Measurements from ENCODE around the gene VWC2. TPM values are rescaled to one million over a fixed set of nuclear protein-coding genes. Genes with fewer than 3 reads are reported as not detected.

VWC2 gene
- total RNA-seq (not detected), polyA plus RNA-seq (not detected)

DNA sequence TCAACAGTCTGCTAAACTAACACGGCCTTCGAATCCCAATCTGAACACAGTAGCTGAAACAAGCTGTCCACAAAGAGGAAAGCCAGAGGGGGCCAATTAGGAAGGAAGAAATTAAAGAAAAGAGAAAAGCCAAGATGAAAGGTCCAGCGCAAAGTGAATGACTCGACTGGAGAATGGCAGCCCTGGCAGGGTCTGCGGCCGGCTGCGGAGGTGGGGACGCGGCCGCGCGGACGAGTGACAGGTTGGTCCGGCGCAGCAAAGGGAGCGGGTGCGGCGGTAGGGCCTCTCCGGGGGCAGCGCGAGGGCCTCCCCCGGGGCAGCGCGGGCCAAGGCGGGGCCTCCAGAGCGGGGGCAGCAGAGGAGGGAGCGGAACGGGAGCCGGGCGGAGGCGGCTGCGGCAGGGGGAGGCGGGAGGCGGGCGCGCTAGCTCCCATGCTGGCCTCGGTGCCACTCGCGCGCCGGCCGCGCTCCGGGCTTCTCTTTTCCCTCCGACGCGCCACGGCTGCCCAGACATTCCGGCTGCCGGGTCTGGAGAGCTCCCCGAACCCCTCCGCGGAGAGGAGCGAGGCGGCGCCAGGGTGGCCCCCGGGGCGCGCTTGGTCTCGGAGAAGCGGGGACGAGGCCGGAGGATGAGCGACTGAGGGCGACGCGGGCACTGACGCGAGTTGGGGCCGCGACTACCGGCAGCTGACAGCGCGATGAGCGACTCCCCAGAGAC lies at the start of gene VWC2:
TSS of gene VWC2 (plus strand) at position 421 of the 718 bp plus-strand sequence. CDS start 1,798 bp downstream, outside the sequence.
- peaks cover 4 to 6% (median 6%) of the 10 kb centered on the region in 3 donors for H3K4me1 Mint-ChIP-seq
- ChIA-PET CTCF (no interaction called here), POLR2A (no interaction called here)
- peak within 1 kb of the TSS in 1 of 8 donors; percentile 29 for H3K27ac Mint-ChIP-seq
- Histone ChIP-seq H3K4me3 (ENCODE audit: low read length) (no peak within 1 kb of the TSS), H3K27me3 (ENCODE audit: insufficient read depth, low read length, poor library complexity, severe bottlenecking) (no peaks in the 10 kb centered on the region), H3K36me3 (ENCODE audit: insufficient read depth, low read length) (no peaks in the 10 kb centered on the region), H3K9me3 (ENCODE audit: low read length) (no peaks in the 10 kb centered on the region), H3K27ac (ENCODE audit: low read depth, low read length) (no peak within 1 kb of the TSS), H3K4me1 (ENCODE audit: insufficient read depth, low read length) (no peaks in the 10 kb centered on the region)
- peaks cover 29 to 40% of the 10 kb centered on the region in 2 donors for H3K27me3 Mint-ChIP-seq
- H3K4me3 Mint-ChIP-seq = peak within 1 kb of the TSS in 1 of 7 donors; percentile 15
- DNase-seq = no peak
- H3K36me3 Mint-ChIP-seq = peaks cover 0 to 3% (median 0%) of the 10 kb centered on the region in 3 donors
- peaks cover 0 to 22% (median 10%) of the 10 kb centered on the region in 5 donors for H3K9me3 Mint-ChIP-seq

DNA sequence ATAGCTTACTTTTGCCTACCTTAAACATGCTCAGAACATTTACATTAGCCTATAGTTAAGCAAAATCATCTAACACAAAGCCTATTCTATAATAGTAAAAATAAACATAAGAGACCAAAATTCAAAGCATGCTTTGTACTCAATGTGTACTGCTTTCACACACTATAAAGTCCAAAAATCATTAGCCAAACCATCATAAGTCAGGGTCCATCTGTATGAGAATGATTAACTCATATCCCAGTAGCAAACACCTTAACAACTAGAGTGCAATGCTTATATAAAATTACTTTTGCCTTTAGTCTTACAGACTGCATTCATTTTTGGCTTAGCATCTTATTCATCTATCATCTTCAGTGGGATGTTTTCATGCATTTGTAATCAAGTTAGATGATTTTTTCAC lies 49.4 kb upstream of the VWC2 start:
- POLR2A ChIA-PET = no interaction called here
- no peaks in the 10 kb centered on the region for H3K27me3 ChIP-seq (ENCODE audit: insufficient read depth, low read length, poor library complexity, severe bottlenecking)
- Mint-ChIP-seq H3K4me3 (no peak overlapping the region), H3K4me1 (no peaks in the 10 kb centered on the region), H3K9me3 (peaks cover 0 to 8% (median 3%) of the 10 kb centered on the region in 5 donors), H3K27me3 (no peaks in the 10 kb centered on the region), H3K36me3 (no peaks in the 10 kb centered on the region), H3K27ac (no peak overlapping the region)
- H3K4me1 ChIP-seq (ENCODE audit: insufficient read depth, low read length) = no peaks in the 10 kb centered on the region
- no peaks in the 10 kb centered on the region for H3K36me3 ChIP-seq (ENCODE audit: insufficient read depth, low read length)
- H3K27ac ChIP-seq (ENCODE audit: low read depth, low read length) = no peak overlapping the region
- no peak overlapping the region for H3K4me3 ChIP-seq (ENCODE audit: low read length)
- DNase-seq = no peak
- CTCF ChIA-PET = no interaction called here
- no peaks in the 10 kb centered on the region for H3K9me3 ChIP-seq (ENCODE audit: low read length)

DNA sequence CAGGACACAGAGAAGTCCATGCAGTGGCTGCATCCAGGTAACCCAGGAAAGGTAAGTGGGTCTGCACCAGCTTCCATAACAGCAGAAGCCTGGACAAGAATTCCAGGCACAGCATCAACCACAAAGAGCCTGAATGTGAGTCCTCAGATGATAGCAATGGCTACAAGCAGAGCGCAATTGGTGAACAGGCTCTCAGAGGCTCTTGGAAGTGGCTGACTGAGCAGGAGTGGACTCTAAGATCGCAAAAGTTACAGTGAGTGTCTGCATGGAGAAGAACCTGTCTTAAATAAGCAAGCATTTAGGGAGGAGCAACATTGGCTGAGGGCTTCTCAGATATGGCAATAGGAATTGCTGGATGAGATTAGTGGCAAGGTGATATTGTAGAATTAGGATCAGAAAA lies 41.6 kb upstream of the VWC2 start:
- Mint-ChIP-seq H3K27ac (no peak overlapping the region), H3K4me3 (no peak overlapping the region), H3K9me3 (peaks cover 0 to 8% (median 2%) of the 10 kb centered on the region in 5 donors), H3K27me3 (peaks cover 0 to 2% of the 10 kb centered on the region in 2 donors), H3K36me3 (no peaks in the 10 kb centered on the region), H3K4me1 (no peaks in the 10 kb centered on the region)
- ChIA-PET CTCF (no interaction called here), POLR2A (no interaction called here)
- H3K9me3 ChIP-seq (ENCODE audit: low read length) = no peaks in the 10 kb centered on the region
- H3K36me3 ChIP-seq (ENCODE audit: insufficient read depth, low read length) = no peaks in the 10 kb centered on the region
- H3K4me3 ChIP-seq (ENCODE audit: low read length) = no peak overlapping the region
- no peaks in the 10 kb centered on the region for H3K4me1 ChIP-seq (ENCODE audit: insufficient read depth, low read length)
- DNase-seq = no peak
- H3K27ac ChIP-seq (ENCODE audit: low read depth, low read length) = no peak overlapping the region
- no peaks in the 10 kb centered on the region for H3K27me3 ChIP-seq (ENCODE audit: insufficient read depth, low read length, poor library complexity, severe bottlenecking)

DNA sequence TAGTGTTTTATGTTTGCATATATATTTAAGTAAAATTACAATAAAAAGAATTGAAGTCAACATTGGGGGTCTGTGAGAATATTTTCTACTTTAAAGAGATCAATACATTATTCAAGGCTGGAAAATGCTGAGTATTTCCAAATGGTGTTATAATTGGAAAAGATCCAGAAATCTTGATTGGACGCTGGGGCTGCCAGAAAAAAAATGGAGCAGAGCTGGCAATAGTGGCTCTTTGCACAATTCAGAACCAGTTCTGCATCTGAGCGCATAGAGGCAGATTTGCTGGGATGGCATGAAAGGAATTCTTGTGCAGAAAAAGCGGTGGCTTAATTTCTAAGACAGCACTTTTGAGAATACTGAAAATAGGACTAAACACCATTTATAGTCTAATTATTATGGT lies 10.8 kb upstream of the VWC2 start:
- H3K4me3 ChIP-seq (ENCODE audit: low read length) = no peak overlapping the region
- no peak for DNase-seq
- Mint-ChIP-seq H3K36me3 (no peaks in the 10 kb centered on the region), H3K4me1 (no peaks in the 10 kb centered on the region), H3K27me3 (no peaks in the 10 kb centered on the region), H3K4me3 (no peak overlapping the region), H3K9me3 (peaks cover 0 to 7% (median 5%) of the 10 kb centered on the region in 5 donors), H3K27ac (no peak overlapping the region)
- no peaks in the 10 kb centered on the region for H3K36me3 ChIP-seq (ENCODE audit: insufficient read depth, low read length)
- ChIA-PET POLR2A (no interaction called here), CTCF (no interaction called here)
- no peaks in the 10 kb centered on the region for H3K9me3 ChIP-seq (ENCODE audit: low read length)
- H3K27ac ChIP-seq (ENCODE audit: low read depth, low read length) = no peak overlapping the region
- H3K4me1 ChIP-seq (ENCODE audit: insufficient read depth, low read length) = no peaks in the 10 kb centered on the region
- H3K27me3 ChIP-seq (ENCODE audit: insufficient read depth, low read length, poor library complexity, severe bottlenecking) = no peaks in the 10 kb centered on the region

DNA sequence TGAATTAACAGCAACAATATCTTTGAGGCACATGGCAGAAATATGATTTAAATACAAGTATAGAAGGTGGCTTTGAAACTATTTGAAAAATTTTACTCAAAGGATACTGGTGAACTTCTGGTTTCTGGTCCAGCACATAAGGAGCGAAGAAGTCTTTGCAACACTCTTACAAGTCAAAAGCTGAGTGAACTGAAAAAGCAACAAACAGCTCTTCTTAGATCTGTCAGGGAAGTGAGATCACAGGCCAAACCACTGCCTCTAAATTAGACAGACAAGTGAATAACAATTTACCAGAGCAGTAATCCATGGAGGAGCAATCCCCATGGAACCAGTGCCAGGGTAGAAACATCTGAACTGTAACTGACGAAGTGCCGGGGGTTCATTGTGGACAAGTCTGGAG lies 9.6 kb upstream of the VWC2 start:
- no peak overlapping the region for H3K4me3 ChIP-seq (ENCODE audit: low read length)
- no peak overlapping the region for H3K4me3 Mint-ChIP-seq
- H3K27me3 ChIP-seq (ENCODE audit: insufficient read depth, low read length, poor library complexity, severe bottlenecking) = no peaks in the 10 kb centered on the region
- no peaks in the 10 kb centered on the region for H3K36me3 ChIP-seq (ENCODE audit: insufficient read depth, low read length)
- DNase-seq = no peak
- no peak overlapping the region for H3K27ac ChIP-seq (ENCODE audit: low read depth, low read length)
- no peaks in the 10 kb centered on the region for H3K36me3 Mint-ChIP-seq
- no peaks in the 10 kb centered on the region for H3K9me3 ChIP-seq (ENCODE audit: low read length)
- H3K4me1 Mint-ChIP-seq = no peaks in the 10 kb centered on the region
- no peak overlapping the region for H3K27ac Mint-ChIP-seq
- ChIA-PET POLR2A (no interaction called here), CTCF (no interaction called here)
- H3K4me1 ChIP-seq (ENCODE audit: insufficient read depth, low read length) = no peaks in the 10 kb centered on the region
- peaks cover 0 to 9% (median 5%) of the 10 kb centered on the region in 5 donors for H3K9me3 Mint-ChIP-seq
- no peaks in the 10 kb centered on the region for H3K27me3 Mint-ChIP-seq

DNA sequence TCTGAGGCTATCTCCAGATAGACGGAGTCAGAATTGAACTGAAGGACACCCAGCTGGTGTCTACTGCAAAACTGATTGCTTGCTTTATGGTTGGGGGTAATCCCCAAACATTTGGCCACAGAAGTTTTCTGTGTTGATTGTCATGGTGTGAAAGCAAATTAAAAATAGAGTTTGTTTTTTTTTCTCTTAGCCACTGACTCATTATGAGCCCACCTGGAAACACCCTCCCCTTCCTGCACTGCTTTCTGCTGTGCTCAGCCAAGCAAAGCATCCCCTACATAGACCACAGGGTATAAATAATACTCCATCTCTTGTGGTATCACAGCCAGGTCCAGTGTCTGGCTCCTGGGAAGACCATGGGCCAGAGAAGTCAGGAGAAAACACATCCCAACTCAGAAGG lies 6.5 kb upstream of the VWC2 start:
- no peak for DNase-seq

DNA sequence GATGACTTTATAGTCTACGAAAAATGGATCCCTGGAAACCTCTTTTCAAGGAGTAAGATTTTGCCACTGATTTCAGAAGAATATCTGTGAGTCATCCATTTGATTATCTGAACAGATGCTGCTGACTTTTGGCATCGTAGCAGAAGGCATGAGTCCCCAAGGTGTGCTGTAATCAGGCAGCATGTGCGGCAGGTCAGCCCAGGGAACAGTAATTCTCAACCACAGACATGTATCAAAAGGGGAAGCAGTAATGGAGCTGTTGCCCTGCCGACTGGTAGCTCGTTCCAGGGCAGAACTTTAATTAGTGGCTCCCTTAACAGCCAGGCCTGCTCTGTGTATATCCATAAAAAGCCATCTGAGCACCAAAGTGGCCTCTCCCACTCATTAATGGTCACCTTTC lies 5.7 kb upstream of the VWC2 start:
- H3K4me1 ChIP-seq (ENCODE audit: insufficient read depth, low read length) = no peaks in the 10 kb centered on the region
- H3K4me3 ChIP-seq (ENCODE audit: low read length) = no peak overlapping the region
- Mint-ChIP-seq H3K4me1 (peaks cover 0 to 1% (median under 1%) of the 10 kb centered on the region in 3 donors), H3K9me3 (peaks cover 0 to 15% (median 10%) of the 10 kb centered on the region in 5 donors), H3K27me3 (peaks cover 12 to 17% of the 10 kb centered on the region in 2 donors), H3K36me3 (no peaks in the 10 kb centered on the region), H3K27ac (no peak overlapping the region), H3K4me3 (no peak overlapping the region)
- no peaks in the 10 kb centered on the region for H3K9me3 ChIP-seq (ENCODE audit: low read length)
- CTCF ChIA-PET = no interaction called here
- H3K36me3 ChIP-seq (ENCODE audit: insufficient read depth, low read length) = no peaks in the 10 kb centered on the region
- POLR2A ChIA-PET = no interaction called here
- H3K27me3 ChIP-seq (ENCODE audit: insufficient read depth, low read length, poor library complexity, severe bottlenecking) = no peaks in the 10 kb centered on the region
- DNase-seq = no peak
- no peak overlapping the region for H3K27ac ChIP-seq (ENCODE audit: low read depth, low read length)

More for the DNA sequence above, 6.5 kb upstream of the VWC2 start:
- POLR2A ChIA-PET = no interaction called here
- Histone ChIP-seq H3K27ac (ENCODE audit: low read depth, low read length) (no peak overlapping the region), H3K9me3 (ENCODE audit: low read length) (no peaks in the 10 kb centered on the region), H3K4me3 (ENCODE audit: low read length) (no peak overlapping the region), H3K4me1 (ENCODE audit: insufficient read depth, low read length) (no peaks in the 10 kb centered on the region), H3K27me3 (ENCODE audit: insufficient read depth, low read length, poor library complexity, severe bottlenecking) (no peaks in the 10 kb centered on the region), H3K36me3 (ENCODE audit: insufficient read depth, low read length) (no peaks in the 10 kb centered on the region)
- Mint-ChIP-seq H3K27me3 (peaks cover 4 to 15% of the 10 kb centered on the region in 2 donors), H3K4me3 (no peak overlapping the region), H3K4me1 (no peaks in the 10 kb centered on the region), H3K9me3 (peaks cover 0 to 13% (median 8%) of the 10 kb centered on the region in 5 donors), H3K27ac (no peak overlapping the region), H3K36me3 (no peaks in the 10 kb centered on the region)
- CTCF ChIA-PET = interaction anchor here (1.8 kb wide), 1 partner anchor 17 kb away, joined by 4 read pairs; no protein-coding TSS in a partner anchor

DNA sequence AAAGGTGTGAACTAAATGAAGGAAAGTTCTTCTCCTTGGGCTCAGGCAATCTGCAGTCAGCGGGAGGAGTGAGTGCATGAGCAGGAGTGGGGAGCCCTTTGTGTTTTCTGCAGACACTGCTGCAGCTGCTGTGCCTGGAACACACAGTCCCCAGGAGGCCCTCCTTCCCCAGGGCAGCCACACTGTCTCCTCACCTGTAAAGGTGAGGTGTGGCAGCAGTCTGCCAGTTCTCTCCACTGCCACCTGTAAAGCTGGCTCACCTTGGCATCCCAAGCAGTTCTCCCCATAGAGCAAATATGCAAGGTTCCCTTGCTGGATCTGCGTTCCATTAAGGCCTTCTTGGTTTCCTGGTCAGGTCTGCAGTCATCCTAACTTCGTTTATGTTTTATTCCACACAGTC lies 5.2 kb upstream of the VWC2 start:
- no peak overlapping the region for H3K4me3 ChIP-seq (ENCODE audit: low read length)
- no peak overlapping the region for H3K27ac ChIP-seq (ENCODE audit: low read depth, low read length)
- no peaks in the 10 kb centered on the region for H3K36me3 ChIP-seq (ENCODE audit: insufficient read depth, low read length)
- Mint-ChIP-seq H3K27me3 (peaks cover 17 to 23% of the 10 kb centered on the region in 2 donors), H3K4me3 (no peak overlapping the region), H3K9me3 (peaks cover 0 to 20% (median 15%) of the 10 kb centered on the region in 5 donors), H3K4me1 (peaks cover 4 to 6% (median 6%) of the 10 kb centered on the region in 3 donors), H3K27ac (no peak overlapping the region), H3K36me3 (peaks cover 0 to 3% (median 0%) of the 10 kb centered on the region in 3 donors)
- ChIA-PET POLR2A (no interaction called here), CTCF (no interaction called here)
- H3K9me3 ChIP-seq (ENCODE audit: low read length) = no peaks in the 10 kb centered on the region
- no peaks in the 10 kb centered on the region for H3K4me1 ChIP-seq (ENCODE audit: insufficient read depth, low read length)
- DNase-seq = no peak
- no peaks in the 10 kb centered on the region for H3K27me3 ChIP-seq (ENCODE audit: insufficient read depth, low read length, poor library complexity, severe bottlenecking)

All from CD8-positive, alpha-beta memory T cell (primary cell).